OCI-LY1 (cell line): ENCODE measurements around the gene TBCD.

ENCODE experiments used
- EZH2 ChIP-seq: fragments of 200-600 bp; sonication (generic), shearing (Covaris generic); IDR thresholded peaks from 2 replicates; pipeline ENCODE4 v1.8.0; 2017; ENCODE audit warnings: borderline replicate concordance, mixed run types, mild to moderate bottlenecking, antibody characterized with exemption, low read length, moderate library complexity, mixed read lengths
- TF ChIP-seq, protein P1 (sequence below): fragments of 200-600 bp; sonication (generic), shearing (Covaris generic); IDR thresholded peaks from 2 replicates; pipeline ENCODE4 v1.5.1; 2017; ENCODE audit warnings: mild to moderate bottlenecking, antibody characterized with exemption, low read length, moderate library complexity, mixed read lengths

GRCh38 chr17:82950525-82951102, 198.7 kb downstream of the TBCD start:
- TF ChIP-seq, protein P1, sequence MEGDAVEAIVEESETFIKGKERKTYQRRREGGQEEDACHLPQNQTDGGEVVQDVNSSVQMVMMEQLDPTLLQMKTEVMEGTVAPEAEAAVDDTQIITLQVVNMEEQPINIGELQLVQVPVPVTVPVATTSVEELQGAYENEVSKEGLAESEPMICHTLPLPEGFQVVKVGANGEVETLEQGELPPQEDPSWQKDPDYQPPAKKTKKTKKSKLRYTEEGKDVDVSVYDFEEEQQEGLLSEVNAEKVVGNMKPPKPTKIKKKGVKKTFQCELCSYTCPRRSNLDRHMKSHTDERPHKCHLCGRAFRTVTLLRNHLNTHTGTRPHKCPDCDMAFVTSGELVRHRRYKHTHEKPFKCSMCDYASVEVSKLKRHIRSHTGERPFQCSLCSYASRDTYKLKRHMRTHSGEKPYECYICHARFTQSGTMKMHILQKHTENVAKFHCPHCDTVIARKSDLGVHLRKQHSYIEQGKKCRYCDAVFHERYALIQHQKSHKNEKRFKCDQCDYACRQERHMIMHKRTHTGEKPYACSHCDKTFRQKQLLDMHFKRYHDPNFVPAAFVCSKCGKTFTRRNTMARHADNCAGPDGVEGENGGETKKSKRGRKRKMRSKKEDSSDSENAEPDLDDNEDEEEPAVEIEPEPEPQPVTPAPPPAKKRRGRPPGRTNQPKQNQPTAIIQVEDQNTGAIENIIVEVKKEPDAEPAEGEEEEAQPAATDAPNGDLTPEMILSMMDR = no peak
- no peak for TF ChIP-seq EZH2
